GM12874 (cell line): ENCODE data around the gene ZNF285.

Experiments
- TF ChIP-seq, protein P1 (sequence below): IDR thresholded peaks from 2 replicates; pipeline ENCODE4 v1.5.1; 2011; ENCODE audit warnings: low read depth, mild to moderate bottlenecking, control low read depth, low read length, moderate library complexity; ENCODE audit not compliant: insufficient read depth

The ZNF285 gene

DNA sequence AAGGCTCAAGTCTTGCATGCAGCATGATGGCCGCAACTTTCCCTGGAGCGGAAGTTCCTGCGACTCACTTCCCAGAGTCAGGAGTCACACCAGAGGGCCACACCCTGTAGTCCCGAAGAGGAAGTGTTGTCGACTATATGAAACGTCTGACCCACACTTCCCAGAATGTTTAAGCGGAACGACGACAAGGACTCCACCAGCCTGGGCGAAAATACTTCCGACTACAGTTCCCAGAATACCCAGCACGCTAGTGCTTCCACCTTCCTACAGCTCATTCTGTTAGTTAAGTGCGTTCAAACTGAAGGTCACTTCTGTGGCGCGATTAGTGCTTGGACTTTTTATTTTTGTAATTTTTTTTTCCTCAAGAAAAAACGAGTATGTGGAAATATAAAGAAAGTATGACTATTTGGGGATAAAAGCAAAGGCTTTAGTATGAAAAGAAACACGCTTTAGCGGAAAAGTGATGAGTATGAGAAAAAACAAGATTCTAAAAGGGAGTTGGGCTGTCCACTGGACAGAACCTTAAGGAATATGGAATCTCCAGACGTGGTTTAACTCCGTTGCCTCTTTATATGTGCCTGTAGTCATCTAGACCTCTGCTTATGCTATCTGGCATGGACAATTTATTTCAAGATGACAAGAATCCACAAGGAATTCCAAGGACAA lies 29.5 kb downstream of the ZNF285 start:
- TF ChIP-seq, protein P1, sequence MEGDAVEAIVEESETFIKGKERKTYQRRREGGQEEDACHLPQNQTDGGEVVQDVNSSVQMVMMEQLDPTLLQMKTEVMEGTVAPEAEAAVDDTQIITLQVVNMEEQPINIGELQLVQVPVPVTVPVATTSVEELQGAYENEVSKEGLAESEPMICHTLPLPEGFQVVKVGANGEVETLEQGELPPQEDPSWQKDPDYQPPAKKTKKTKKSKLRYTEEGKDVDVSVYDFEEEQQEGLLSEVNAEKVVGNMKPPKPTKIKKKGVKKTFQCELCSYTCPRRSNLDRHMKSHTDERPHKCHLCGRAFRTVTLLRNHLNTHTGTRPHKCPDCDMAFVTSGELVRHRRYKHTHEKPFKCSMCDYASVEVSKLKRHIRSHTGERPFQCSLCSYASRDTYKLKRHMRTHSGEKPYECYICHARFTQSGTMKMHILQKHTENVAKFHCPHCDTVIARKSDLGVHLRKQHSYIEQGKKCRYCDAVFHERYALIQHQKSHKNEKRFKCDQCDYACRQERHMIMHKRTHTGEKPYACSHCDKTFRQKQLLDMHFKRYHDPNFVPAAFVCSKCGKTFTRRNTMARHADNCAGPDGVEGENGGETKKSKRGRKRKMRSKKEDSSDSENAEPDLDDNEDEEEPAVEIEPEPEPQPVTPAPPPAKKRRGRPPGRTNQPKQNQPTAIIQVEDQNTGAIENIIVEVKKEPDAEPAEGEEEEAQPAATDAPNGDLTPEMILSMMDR, result no peak

DNA sequence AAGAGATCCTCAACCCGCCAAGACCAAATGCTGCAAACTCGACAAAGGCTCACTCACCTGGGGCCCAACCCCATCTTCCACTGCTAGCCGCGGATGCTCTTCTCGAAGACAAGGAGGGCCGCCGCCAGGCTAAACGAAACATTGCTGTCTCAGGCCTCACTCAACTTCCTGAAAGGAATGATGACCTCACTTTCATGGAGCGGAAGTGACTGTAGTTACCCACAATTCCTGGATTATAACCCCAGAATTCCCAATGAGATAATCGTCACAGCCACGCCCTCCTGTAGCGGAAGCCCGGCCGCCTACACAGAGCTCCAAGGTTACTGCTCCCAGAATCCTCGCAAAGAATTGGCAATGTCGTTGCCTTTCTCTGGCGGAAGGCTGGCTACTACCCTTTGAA lies 34.4 kb downstream of the ZNF285 start:
- TF ChIP-seq, protein P1, result no peak

DNA sequence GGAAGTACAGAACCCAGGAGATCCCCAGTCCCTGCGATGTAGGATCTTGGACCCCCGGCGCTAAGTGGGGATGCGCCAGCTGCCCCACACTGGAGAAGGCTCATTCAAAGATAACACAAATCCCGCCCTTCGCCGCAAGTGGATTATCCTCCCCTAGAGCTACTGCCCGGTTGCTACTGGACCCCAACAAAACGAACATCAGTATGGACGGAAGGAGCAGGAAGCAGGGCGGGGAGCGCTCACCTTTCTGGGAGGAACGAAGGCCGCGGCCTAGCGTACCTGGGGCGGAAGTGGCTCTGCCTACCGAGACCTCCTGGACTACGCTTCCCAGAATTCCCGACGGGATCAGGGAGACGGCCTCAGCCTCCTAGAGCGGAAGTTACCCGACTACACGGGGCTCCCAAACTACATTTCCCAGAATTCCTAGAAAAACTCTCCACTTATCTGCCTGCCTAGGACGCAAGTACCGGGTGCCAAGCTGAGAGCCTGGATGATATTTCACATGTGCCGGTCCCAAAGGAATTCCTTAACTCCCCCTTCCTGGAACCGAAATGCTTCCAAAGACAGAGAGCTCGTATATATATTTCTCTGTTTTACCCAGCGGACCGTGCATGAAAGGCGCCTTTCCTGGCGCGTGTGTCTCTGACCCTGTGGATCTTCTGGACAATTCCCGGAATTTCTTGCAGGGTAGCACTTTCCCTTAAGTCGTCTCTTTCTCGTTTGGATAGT lies 44.9 kb downstream of the ZNF285 start, which contains the start of gene ZNF112:
ZNF112 (minus strand) TSS at position 298 of the 729 bp plus-strand sequence. CDS start 16,141 bp downstream, outside the sequence.
- TF ChIP-seq, protein P1, result no peak

DNA sequence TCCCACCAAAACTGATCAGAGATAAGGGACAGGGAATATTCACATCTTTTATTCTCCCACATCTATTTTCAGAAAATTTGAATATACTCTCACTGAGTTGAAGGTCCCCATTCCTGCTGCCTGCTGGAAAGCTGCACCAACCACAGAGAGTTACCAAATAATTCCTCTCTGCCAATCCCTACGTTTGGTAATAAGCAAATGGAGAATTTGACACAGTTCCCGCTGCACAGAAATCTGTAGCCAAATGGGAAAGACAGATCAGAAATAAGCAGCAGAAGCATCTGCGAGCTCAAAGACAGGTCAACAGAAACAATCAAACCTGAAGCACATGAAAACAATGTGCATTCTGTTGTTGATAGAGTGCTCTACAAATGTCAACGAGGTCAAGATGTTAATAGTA lies 54.9 kb downstream of the ZNF285 start:
- TF ChIP-seq, protein P1, result no peak

DNA sequence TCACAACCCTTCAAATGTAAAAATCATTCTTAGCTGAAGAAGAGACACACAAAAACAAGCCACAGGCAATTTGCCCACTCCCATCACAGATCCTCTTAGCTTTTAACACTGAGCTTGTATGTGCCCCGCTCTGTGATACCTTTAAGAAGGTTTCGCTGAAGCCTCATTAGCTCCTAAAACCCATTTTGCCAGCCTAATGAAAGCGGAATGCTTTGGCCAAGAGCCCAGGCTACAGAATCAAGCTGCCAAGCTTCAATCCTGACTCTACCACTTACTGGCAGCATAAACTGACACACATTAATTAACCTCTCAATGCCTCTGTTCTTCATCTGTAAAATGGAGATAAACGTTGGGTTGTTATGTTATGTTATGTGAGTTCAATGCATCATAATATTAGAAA lies 55.4 kb downstream of the ZNF285 start:
- TF ChIP-seq, protein P1, result no peak

DNA sequence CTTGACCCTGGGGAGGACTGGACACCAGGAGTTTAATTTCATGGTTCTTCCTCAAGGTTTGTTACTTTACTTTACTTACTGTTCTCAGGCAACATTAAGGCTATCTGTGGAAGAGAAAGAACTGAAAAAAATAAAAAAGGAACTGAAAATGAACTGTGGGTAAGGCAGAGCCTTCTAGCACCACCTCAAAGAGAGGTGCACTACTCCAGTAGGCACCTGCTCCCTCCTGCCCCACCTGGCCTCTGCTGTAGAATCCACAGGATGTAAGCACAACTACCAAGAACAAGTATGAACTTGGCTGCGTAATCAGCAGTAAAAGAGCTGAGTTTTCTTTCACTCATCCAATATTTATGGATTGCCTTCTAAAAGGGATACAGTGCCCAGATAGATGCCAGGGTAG lies 57.2 kb downstream of the ZNF285 start:
- TF ChIP-seq, protein P1, result no peak

DNA sequence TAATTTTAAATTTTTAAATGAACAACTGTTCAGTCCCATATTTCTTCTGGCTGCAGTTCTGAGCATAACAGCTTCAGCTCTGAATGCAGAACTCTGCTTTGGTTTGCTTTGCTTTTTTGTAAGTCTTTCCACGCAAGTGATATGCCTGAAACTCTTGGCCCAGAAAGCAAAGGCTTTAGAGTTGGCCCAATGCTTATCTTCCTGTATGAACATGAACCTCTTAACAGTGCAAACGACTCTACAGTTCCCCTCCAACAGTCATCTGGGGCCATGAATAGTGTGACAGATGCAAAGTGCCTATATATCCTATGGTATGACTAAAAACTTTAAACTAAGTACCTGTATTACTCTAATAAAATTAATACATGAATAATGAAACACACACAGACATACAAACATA lies 59.6 kb downstream of the ZNF285 start:
- TF ChIP-seq, protein P1, result no peak
